Activated naive CD8-positive, alpha-beta T cell treated with anti-CD3 and anti-CD28 coated beads, Interleukin-2, amount 50 U/mL, for 16 hours (primary cell): ENCODE data around the gene DAAM2.

Experiments used
- DNase-seq: peaks from one replicate; pipeline ENCODE4 v3.0.0-alpha.2; 2020; ENCODE audit warnings: low read depth, low spot score

The DAAM2 gene

DNA sequence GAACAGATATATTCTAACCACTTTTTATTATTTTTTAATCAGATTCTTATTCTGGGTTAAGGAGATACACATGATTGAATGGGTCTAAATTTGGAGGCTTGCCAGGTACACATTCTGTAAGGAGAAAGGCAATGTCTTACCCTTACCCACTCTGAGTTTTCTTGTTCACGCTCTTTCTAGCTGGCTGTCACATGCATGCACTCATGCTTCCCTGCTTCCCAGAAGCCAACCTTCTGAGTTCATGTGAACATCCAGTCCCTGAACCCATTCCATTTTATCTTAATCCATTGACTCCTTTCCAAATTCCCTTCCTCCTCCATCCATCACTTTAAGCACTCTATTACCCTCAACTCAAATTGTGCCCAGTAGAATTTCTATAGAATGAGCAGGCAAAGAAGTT lies 159.5 kb downstream of the DAAM2 start:
- no peak for DNase-seq

DNA sequence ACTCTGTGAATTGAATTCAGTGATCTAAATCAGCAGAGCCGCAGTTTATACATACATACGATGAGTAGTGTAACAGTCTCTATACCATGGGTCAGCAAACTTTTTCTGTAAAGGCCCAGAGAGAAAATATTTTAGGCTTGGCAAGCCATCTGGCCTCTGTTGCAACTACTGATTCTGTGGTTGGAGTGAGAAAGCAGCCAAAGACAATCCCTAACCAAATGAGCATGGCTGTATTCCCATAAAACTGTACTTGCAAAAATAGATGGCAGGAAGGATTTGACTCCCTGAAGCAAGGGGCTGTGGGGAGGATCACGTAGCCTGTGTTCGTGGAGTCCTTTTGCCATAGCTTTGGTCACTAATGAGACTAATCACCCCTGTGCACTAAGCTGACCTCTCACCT lies 160.0 kb downstream of the DAAM2 start:
- no peak for DNase-seq

DNA sequence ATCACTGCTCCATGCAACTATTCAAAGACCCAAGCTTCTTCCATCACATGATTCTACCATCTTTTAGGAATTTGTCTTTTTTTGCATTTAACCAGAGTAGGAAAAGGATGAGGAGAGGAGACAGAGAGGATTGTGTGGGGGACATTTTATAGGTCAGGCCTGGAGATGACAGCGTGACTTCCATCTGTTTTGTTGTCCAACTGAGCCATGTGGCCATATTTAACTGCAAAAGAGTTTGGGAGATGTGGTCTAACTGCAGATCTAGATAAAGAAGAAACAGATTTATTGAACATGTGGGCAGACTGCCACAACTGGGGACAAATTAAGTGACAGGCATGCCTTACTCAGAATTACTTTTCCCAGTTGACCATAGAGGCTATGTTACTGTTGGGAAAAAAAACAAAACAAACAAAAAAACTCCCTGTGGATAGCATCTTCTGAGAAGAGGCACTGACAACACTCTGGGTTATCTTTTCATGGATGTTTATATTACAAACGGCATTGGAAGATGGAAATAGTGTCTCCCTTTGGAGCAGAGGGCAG lies 161.0 kb downstream of the DAAM2 start:
- DNase-seq, result no peak
